GM12891 (cell line): Measurements from ENCODE around the gene XK.
"Not testable (repeated sequence)": the region's sequence is repeated elsewhere in the genome, so short reads cannot be mapped to it uniquely, and the experiment has no call there.

Experiments used
- DNase-seq: peaks from one replicate; pipeline ENCODE4 v3.0.0; 2011; ENCODE audit warnings: low spot score; ENCODE audit not compliant: insufficient read length
- FAIRE-seq: peaks from 2 replicates; lab custom pipeline; 2011; peaks lifted over from hg19 to GRCh38; lab: Jason Lieb, UNC
- PAX5 ChIP-seq: IDR thresholded peaks from 2 replicates; pipeline ENCODE4 v1.6.1; 2011; ENCODE audit warnings: low read length, moderate library complexity, mild to moderate bottlenecking; ENCODE audit not compliant: insufficient read depth, severe bottlenecking
- POLR2A ChIP-seq: IDR thresholded peaks from 2 replicates; pipeline ENCODE4 v1.6.1; 2011; ENCODE audit warnings: low read depth, low read length, control low read depth
- POLR2AphosphoS5 ChIP-seq: IDR thresholded peaks from 2 replicates; pipeline ENCODE4 v1.6.1; 2011; ENCODE audit warnings: low read depth, low read length, control low read depth
- POU2F2 ChIP-seq: IDR thresholded peaks from 2 replicates; pipeline ENCODE4 v1.6.1; 2011; ENCODE audit warnings: low read depth, mild to moderate bottlenecking, control low read depth, low read length, moderate library complexity
- SPI1 ChIP-seq: IDR thresholded peaks from 2 replicates; pipeline ENCODE4 v1.6.1; 2011; ENCODE audit warnings: low read depth, low read length, control low read depth
- TAF1 ChIP-seq: IDR thresholded peaks from 2 replicates; pipeline ENCODE4 v1.6.1; 2011; ENCODE audit warnings: low read depth, low read length, control low read depth

Gene XK

DNA sequence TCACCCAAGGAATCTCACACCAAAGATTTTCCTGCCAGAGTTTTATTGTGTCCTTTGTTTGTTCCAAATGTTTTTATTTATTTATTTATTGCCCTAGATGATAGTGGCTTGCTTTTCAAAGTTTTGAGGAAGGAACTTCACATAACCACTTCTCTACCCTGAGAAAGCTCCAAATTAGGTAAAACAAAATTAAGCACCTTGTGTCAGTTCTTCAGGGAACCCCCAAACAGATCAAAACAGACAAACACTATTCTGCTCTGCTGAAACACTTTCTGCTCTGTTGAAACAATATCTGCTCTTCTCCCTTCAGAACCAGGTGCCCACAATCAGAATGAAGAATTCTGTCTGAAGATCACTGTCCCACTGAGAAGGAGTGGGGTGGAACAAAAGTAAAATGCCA lies 77.8 kb downstream of the XK start:
- TF ChIP-seq POLR2A (no peak), SPI1 (no peak), POLR2AphosphoS5 (no peak), POU2F2 (no peak), TAF1 (no peak), PAX5 (no peak)
- DNase-seq, result no peak
- FAIRE-seq, result peak; percentile 95

DNA sequence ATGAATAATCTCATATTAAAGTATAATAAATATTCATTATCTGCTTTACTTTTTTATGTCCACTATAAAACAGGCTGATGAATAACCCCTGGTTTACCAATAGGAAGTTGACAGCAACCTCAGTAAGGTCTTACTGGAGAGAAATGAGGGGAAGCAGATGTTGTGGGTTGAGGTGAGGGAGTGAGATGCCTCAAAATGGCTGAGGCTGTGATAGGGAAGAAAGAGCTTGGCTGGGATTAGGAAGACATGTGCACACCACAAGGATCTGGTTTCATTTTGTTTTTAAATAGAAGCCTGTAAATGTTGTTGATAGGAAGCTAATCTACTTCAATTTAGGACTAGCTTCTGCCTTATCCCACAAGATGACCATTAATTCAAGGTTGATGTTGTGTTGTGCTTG lies 79.9 kb downstream of the XK start:
- TF ChIP-seq POLR2A, result no peak
- TF ChIP-seq TAF1, result no peak
- no peak for TF ChIP-seq POU2F2
- no peak for TF ChIP-seq SPI1
- no peak for TF ChIP-seq PAX5
- TF ChIP-seq POLR2AphosphoS5, result no peak
- peak; percentile 74 for FAIRE-seq
- no peak for DNase-seq

DNA sequence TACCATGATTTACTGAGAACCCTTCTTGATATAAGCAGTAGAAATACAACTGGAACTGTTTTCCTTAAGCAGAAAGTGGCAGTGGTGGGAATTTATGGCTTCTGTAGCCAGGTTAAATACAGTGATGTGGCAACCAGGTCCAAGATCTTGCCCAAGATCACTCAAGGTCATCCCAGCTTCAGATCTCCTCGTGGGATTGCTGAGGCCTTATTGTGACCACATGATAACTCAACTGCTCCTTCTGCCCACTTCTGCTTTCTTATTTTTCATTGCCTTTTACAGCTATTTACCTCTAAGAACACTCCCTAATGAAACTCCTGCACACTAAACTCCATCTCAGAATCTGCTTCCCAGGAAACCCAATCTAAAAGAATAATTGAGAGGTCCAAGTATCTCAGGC lies 81.8 kb downstream of the XK start:
- TF ChIP-seq SPI1 (peak; percentile 83), POU2F2 (no peak)
- FAIRE-seq (no peak), DNase-seq (no peak)

DNA sequence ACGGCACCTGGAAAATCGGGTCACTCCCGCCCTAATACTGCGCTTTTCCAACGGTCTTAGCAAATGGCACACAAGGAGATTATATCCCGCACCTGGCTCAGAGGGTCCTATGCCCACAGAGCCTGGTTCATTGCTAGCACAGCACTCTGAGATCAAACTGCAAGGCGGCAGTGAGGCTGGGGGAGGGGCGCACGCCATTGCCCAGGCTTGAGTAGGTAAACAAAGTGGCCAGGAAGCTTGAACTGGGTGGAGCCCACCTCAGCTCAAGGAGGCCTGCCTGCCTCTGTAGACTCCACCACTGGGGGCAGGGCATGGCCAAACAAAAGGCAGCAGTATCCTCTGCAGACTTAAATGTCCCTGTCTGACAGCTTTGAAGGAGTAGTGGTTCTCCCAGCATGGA lies 83.3 kb downstream of the XK start:
- FAIRE-seq, DNase-seq: not testable (repeated sequence)

DNA sequence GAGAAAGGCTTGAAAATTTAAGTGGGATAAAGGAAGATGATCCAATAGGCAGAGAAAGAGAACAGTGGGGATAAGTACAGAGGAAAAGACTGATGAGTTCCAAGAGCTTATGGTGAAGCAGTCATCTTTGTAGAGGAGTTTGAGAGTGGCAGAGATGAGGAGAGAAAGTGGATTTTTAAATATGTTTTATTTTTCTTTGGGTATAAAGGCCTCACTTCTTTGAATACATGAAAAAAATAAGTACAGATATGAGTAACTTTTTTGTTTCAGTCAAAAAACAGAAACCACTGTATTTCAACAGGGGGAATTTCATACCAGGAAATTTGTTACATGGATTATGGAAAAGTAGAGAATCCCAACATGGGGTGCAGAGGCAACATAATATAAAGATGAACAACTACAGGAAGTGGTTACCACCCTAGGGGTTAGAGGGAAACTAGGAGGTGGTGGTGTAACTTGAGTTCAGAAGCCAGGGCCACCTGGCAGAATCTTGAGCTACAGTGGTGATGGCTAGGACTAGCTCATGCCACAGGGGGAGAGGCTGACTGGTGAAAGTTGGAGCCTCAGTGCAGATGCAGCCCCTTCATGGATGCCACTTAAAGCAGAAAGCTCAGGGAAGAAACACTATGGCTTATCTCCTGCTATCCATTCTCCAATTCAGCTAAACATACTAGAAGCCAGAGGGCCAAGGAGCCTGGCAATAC lies 90.8 kb downstream of the XK start:
- no peak for DNase-seq
- no peak for TF ChIP-seq SPI1
- TF ChIP-seq POU2F2, result no peak
- no peak for TF ChIP-seq POLR2AphosphoS5
- no peak for TF ChIP-seq POLR2A
- TF ChIP-seq TAF1, result no peak
- no peak for TF ChIP-seq PAX5
- no peak for FAIRE-seq

DNA sequence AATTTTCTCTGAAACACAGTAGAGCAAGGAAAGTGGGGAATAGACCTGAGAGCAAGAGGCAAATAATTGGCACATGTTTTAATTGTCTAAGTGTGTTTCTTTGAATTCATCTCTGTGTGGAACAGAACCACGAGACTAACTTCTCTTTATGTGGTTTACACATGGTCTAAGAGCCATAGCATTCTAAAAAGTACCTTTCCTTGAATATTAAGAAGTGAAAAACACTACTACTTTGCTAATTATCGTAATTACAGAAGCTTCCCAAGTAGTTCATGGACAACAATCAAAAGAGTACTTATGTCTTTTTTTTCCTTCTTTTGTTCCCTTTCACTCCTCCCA lies 91.4 kb downstream of the XK start:
- no peak for DNase-seq
- TF ChIP-seq TAF1 (no peak), POU2F2 (no peak), PAX5 (no peak), SPI1 (no peak), POLR2AphosphoS5 (no peak), POLR2A (no peak)
- no peak for FAIRE-seq

DNA sequence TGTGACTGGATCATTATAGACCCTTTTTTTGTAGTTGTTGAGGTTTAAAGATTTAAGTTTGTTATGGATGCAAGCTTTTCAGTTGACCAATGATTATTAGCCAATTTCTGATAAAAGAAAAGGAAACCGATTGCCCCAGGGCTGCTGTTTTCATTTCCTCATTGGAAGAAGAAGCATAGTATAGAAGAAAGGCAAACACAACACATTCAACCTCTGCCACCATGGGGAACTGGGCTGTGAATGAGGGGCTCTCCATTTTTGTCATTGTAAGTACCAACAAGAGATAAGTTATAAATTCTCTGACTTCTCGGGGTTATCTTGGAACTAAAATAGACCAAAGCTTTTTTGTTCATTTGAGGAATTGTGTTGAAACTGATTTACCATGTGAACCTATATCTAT lies 94.3 kb downstream of the XK start, which contains the start of gene CYBB:
Gene CYBB, plus strand, starts transcription at position 203 of the 400 bp plus-strand sequence. Its CDS starts 19 bp downstream, at position 222.
- FAIRE-seq, result peak; percentile 97

DNA sequence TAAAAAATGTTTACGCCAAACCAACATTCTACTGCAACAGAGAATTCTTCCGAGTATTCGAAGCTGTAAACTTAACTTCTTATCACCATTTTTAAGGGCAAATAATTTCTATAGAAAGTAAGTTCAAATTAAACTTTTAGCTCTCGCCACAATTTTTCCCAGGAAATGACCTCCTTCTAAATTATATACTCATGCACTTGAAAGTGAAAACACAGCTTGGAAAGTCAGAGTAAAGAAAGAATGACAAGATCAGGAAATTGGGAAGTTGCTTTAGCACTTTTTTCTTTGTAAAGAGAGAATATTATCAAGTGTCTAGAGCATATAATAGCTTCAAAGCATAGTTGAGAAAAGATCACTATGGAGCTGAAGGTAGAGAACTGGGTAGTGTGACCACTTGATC lies 95.5 kb downstream of the XK start:
- no peak for DNase-seq
- no peak for TF ChIP-seq POLR2A
- no peak for TF ChIP-seq POLR2AphosphoS5
- no peak for FAIRE-seq

More for the DNA sequence above, 94.3 kb downstream of the XK start, which contains the start of gene CYBB:
- no peak for TF ChIP-seq POLR2AphosphoS5
- no peak for TF ChIP-seq POU2F2
- TF ChIP-seq SPI1, result peak; percentile 69
- peak; percentile 64; the same call in 1 of the 2 replicates for TF ChIP-seq POLR2A
- DNase-seq, result no peak
